GM12872 (cell line): ENCODE data around the gene IVD.

Experiments used
- TF ChIP-seq, protein P1 (sequence below): IDR thresholded peaks from 3 replicates; pipeline ENCODE4 v1.5.1; 2011; ENCODE audit warnings: low read depth, mild to moderate bottlenecking, low read length, moderate library complexity; ENCODE audit not compliant: insufficient read depth

Gene IVD

DNA sequence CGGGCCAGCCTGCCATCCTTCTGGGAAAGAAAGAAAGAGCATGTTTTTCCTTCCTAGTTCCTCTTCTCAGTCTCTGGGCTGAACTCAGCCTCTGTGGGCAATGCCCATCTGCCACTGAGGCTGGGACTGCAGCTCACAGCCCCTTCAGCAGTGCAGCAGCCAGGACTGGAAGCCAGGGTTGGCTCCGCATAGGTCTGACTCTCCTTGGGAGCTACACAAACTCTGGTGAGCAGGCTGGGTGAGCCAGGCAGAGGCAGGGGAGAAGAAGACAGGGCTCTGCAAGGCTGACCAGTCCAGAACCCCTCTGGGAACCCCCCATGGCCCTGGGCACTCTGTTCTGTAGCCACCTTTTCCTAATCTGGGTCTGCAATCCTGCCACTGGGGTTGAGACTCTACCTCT lies 44.0 kb upstream of the IVD start:
- TF ChIP-seq, protein P1, sequence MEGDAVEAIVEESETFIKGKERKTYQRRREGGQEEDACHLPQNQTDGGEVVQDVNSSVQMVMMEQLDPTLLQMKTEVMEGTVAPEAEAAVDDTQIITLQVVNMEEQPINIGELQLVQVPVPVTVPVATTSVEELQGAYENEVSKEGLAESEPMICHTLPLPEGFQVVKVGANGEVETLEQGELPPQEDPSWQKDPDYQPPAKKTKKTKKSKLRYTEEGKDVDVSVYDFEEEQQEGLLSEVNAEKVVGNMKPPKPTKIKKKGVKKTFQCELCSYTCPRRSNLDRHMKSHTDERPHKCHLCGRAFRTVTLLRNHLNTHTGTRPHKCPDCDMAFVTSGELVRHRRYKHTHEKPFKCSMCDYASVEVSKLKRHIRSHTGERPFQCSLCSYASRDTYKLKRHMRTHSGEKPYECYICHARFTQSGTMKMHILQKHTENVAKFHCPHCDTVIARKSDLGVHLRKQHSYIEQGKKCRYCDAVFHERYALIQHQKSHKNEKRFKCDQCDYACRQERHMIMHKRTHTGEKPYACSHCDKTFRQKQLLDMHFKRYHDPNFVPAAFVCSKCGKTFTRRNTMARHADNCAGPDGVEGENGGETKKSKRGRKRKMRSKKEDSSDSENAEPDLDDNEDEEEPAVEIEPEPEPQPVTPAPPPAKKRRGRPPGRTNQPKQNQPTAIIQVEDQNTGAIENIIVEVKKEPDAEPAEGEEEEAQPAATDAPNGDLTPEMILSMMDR = no peak

DNA sequence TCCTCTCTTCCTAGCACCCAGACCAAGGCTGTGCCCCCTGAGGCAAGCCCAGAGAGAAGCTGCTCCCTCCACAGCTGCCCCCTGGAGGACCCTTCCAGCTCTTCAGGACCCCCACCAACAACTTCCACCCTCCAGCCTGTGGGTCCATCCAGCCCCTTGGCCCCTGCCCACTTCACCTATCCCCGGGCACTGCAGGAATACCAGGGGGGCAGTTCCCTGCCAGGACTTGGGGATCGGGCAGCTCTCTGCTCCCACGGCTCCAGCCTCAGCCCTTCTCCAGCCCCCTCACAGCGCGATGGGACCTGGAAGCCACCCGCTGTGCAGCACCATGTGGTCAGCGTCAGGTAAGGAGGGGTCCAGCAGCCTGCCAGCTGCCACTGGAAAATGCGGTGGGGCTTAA lies 42.0 kb upstream of the IVD start:
- TF ChIP-seq, protein P1 = no peak

DNA sequence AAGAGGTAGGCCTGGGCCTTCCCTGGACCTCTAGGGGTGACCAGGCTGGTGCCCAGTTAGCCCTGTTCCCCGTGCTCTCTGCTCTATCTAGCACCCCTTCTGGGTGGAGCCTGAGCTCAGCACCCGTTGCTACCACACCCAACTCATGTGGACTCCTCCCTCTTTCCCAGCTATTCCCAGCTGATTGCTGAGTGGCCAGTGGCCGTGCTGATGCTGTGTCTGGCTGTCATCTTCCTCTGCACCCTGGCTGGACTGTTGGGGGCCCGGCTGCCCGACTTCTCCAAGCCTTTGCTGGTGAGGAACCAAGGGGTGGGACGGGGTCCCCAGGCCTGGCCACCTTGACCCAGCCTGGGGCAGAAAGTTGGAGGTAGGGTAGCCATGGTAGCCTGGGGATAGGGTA lies 41.3 kb upstream of the IVD start:
- TF ChIP-seq, protein P1 = no peak

DNA sequence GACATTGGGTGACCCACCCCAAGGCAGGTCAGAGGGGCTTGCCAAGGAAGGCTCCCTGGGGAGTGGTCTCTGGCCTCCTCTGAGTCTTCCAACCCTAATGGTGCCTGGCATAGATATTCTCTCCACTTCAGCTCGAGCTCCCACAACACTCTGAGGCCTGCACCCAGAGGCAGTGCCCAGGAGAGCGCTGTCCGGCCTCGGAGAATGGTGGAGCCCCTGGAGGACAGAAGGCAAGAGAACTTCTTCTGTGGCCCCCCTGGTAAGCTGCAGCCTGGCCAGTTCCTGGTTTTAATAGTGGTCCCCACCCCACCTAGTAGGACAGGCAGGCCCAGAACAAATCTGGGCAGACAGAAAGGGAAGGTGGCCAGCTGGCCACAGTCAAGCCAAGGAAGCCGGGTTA lies 40.6 kb upstream of the IVD start:
- TF ChIP-seq, protein P1 = no peak

DNA sequence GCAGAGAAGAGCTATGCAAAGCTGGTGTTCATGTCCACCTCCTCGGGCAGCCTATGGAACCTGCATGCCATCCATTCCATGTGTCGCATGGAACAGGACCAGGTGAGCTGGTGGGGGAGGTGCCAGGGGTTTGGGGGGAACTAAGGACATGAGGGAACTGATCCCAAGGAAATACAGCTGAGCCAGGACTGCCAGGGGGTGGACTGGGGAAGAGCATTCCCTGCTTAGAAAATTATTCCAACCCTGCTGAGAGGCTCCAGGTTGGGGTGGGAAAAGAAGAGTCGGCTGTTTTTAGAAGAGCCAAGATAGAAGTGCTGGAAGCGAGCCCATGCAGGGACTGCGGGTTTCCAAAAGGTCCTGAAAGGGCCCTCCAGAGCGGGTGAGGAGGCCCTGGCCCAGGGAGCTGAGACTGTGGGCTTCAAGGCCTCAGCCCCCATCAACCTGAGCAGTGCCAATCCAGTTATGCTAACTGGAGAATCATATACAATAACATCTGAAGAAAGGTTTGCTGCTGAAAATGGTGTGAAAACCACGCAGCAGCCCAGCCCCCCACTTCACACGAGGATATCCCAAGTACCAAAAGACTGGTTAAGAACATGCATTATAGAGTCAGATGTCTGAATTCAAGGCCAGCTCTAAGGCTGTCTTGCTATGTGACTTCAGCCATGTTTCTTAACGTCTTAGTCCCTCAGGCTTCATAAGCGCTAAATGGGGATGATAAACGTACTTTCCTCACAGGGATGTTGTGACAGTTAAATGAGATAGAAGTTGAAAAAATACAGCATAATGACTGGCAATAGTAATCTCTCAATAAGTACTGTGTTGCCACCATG lies 39.8 kb upstream of the IVD start:
- TF ChIP-seq, protein P1 = no peak

DNA sequence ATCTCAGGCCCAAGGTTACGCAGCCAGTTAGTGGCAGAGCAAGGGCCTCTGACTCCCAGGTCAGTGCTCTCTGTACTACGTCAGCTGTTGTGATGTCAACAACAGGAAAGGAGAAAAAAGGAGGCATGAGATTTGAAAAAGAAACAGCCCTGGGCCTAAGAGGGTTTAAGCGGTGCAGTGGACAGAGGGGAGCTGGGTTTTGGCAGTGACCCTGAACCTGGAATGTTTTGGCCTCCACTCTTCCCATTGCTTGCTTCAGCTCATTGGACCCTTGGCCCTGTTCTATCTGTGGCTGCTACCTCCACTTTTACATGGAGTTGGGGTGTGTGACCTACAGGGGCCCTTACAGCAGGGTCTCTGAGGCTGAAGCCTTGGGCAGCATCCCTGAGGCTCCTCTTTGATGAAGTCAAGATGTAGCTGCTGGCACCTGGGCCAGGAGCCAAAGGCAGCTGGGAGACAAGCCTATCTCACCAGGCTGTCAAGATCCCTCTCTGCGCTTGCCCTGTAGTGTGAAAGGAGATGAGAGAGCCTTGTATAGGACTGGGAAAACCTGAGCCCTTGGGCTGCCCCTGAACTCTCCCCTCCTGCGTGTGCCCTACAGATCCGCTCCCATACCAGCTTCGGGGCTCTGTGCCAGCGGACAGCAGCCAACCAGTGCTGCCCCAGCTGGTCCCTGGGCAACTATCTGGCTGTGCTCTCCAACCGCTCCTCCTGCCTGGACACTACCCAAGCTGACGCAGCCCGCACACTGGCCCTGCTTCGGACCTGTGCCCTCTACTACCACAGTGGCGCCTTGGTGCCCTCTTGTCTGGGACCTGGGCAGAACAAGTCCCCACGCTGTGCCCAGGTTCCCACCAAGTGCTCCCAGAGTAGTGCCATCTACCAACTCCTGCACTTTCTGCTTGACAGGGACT lies 38.9 kb upstream of the IVD start:
- TF ChIP-seq, protein P1 = no peak

DNA sequence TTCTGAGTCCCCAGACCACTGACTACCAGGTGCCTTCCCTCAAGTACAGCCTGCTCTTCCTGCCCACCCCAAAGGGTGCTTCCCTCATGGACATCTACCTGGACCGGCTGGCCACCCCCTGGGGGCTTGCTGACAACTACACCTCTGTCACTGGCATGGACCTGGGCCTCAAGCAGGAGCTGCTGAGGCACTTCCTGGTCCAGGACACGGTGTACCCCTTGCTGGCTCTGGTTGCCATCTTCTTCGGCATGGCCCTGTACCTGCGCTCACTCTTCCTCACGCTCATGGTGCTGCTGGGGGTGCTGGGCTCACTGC lies 38.3 kb upstream of the IVD start:
- TF ChIP-seq, protein P1 = no peak
